ENCODE measurements around the gene DESI2.

GRCh38 chr1:244633140-244633539 is 19.8 kb upstream of the DESI2 start:
- TF ChIP-seq POLR2A (IDR thresholded peaks at IDR 0.05; ENCODE audit: low read length) (no peak), GATA1 (IDR thresholded peaks at IDR 0.05; ENCODE audit: low read depth, low read length) (no peak)

Data from erythroblast (primary cell).